Measurements from ENCODE around the gene ZFP36.
"Not testable (repeated sequence)": the region's sequence is repeated elsewhere in the genome, so short reads cannot be mapped to it uniquely, and the experiment has no call there.

Gene ZFP36

DNA sequence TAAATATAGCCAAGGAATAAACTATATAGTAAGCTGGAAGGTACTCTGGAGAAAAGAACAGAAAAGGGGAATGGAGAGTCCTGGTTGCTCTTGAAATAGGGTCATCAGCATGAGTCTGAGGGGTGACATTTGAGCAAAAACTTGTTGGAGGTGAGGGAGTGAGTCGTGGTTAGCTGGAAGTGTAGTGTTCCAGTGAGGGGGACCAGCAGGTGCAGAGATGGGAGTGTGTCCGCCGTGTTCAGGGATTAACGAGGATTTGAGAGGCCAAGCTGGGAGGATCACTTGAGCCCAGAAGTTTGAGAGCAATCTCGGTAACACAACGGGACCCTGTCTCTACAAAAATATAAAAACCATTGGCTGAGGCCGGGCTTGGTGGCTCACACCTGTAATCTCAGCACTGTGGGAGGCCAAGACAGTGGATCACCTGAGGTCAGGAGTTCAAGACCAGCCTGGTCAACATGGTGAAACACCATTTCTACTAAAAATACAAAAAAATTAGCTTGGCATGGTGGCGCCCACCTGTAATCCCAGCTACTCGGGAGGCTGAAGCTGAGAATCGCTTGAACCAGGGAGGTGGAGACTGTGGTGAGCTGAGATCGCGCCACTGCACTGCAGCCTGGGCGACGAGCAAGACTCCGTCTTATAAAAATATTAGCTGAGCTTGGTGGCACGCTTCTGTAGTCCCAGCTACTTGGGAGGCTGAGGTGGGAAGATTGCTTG lies 39.9 kb downstream of the ZFP36 start:
- DNase-seq = no peak

DNA sequence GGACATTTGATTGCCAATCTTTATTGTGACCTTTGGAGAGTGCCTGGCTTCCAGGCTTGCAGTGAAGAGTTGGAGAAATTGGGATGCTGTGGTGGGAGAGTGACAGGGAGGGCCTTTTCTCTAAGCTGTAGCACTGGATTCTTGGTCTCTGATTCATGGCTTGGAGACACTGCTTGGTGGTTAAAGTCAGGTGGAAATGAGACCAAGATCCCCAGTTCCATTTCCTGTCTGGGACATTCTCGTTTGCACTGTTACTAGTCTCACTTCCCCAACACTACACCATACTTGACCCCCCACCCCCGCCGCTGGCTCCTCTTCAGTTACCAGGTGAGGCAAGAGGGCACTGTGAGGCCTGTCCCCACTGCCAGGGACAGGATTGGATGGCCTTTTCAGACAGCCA lies 41.6 kb downstream of the ZFP36 start:
- no peak for DNase-seq

DNA sequence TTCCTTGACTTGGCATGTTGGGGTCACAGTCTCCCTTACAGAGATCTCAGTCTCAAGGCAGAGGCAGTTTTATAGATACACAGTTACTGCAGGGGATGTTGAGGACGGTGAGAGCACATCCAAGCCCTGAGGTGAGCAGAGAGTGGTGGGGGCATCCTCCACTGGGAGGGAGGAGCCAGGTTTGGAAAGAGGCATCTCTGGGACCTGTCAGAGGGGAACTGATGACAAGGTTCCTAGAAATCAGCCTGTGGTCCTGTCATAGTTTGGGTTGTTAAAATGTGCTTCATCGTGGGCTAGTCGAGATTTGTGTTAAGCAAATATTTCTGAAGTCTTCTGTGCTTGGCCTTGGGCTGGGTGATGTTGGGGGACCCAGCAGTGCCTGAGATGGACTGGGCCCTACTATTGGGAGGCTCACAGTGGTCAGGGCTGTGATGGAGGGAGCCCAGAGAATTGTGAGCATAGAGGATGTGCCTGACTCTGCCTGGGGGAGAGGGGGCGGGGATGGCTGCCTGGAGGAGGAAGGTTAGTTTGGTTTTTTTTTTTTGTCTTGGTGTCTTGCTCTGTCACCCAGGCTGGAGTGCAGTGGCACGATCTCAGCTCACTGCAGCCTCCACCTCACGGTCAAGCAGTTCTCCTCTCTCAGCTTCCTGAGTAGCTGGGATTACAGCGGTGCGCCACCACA lies 42.6 kb downstream of the ZFP36 start:
- DNase-seq = no peak

GRCh38 chr19:39451257-39451656 lies 44.6 kb downstream of the ZFP36 start:
- DNase-seq = not testable (repeated sequence)
